K562 (cell line): ENCODE data around the gene AP1M2. TPM values are rescaled to one million over a fixed set of nuclear protein-coding genes. Genes with fewer than 3 reads are reported as not detected.

Experiments used
- ATF7 ChIP-seq: fragments of 450-650 bp; IDR thresholded peaks from 2 replicates; pipeline ENCODE4 v1.7.1; 2014; ENCODE audit warnings: mild to moderate bottlenecking, moderate library complexity
- CBFA2T3 ChIP-seq: fragments of 450-650 bp; IDR thresholded peaks from 2 replicates; pipeline ENCODE4 v1.6.1; 2017
- CCNT2 ChIP-seq: IDR thresholded peaks from 2 replicates; pipeline ENCODE4 v1.6.1; 2011; ENCODE audit warnings: borderline replicate concordance, low read depth, mild to moderate bottlenecking, moderate library complexity, mixed read lengths, low read length; ENCODE audit not compliant: insufficient read length; ENCODE audit errors: extremely low read depth
- CTBP1 ChIP-seq: fragments of 450-650 bp; IDR thresholded peaks from 2 replicates; pipeline ENCODE4 v1.6.1; 2016; ENCODE audit warnings: borderline replicate concordance
- CXXC5 ChIP-seq: fragments of 250-450 bp; sonication (Bioruptor Pico); IDR thresholded peaks from 2 replicates; pipeline ENCODE4 v1.8.0; 2022; ENCODE audit warnings: inconsistent platforms, mild to moderate bottlenecking, moderate library complexity
- DMBX1 ChIP-seq: fragments of 250-450 bp; sonication (Bioruptor Pico); IDR thresholded peaks from 2 replicates; pipeline ENCODE4 v1.8.0; 2022; ENCODE audit warnings: inconsistent platforms, mild to moderate bottlenecking, moderate library complexity, borderline replicate concordance
- GABPB1 ChIP-seq: sonication (generic); formaldehyde crosslinking; IDR thresholded peaks from 2 replicates; pipeline ENCODE4 v1.8.0; 2022; ENCODE audit warnings: mild to moderate bottlenecking, missing genetic modification reagents
- HCFC1 ChIP-seq: IDR thresholded peaks from 2 replicates; pipeline ENCODE4 v1.6.1; 2012; ENCODE audit warnings: low read depth, low read length, improper control_type of control experiment
- HMGN3 ChIP-seq: IDR thresholded peaks from 2 replicates; pipeline ENCODE4 v1.6.1; 2011; ENCODE audit warnings: borderline replicate concordance, low read depth, mild to moderate bottlenecking, mixed read lengths, low read length; ENCODE audit not compliant: insufficient read length; ENCODE audit errors: extremely low read depth
- KDM4B ChIP-seq, 2 experiments: fragments of 450-650 bp in 1 of 2; sonication (generic) in 1 of 2; IDR thresholded peaks; 2 replicates each; pipeline ENCODE4 v1.6.1; 2016 to 2017; ENCODE audit warnings: borderline replicate concordance in 2 of 2, antibody characterized with exemption in 1 of 2, low read depth in 1 of 2, mild to moderate bottlenecking in 1 of 2
- LARP7 ChIP-seq: fragments of 450-650 bp; IDR thresholded peaks from 2 replicates; pipeline ENCODE4 v1.6.1; 2016
- MEIS2 ChIP-seq: fragments of 450-650 bp; IDR thresholded peaks from 2 replicates; pipeline ENCODE4 v1.6.1; 2014; ENCODE audit warnings: mild to moderate bottlenecking; ENCODE audit not compliant: partially characterized antibody
- NFRKB ChIP-seq: fragments of 450-650 bp; IDR thresholded peaks from 2 replicates; pipeline ENCODE4 v1.6.1; 2016; ENCODE audit warnings: low read depth
- POLR2G ChIP-seq: fragments of 200-400 bp; formaldehyde crosslinking; IDR thresholded peaks from 2 replicates; pipeline ENCODE4 v1.6.1; 2017; ENCODE audit warnings: low read depth, mild to moderate bottlenecking, antibody characterized with exemption, low read length, moderate library complexity
- SMAD4 ChIP-seq: fragments of 250-450 bp; sonication (Bioruptor Pico); conservative IDR thresholded peaks from 2 replicates; pipeline ENCODE4 v1.8.0; 2021; ENCODE audit warnings: inconsistent platforms, mild to moderate bottlenecking, moderate library complexity
- SUPT5H ChIP-seq: fragments of 450-650 bp; IDR thresholded peaks from 2 replicates; pipeline ENCODE4 v1.6.1; 2016
- TCF3 ChIP-seq: sonication (generic); formaldehyde crosslinking; IDR thresholded peaks from 2 replicates; pipeline ENCODE4 v1.4.0; 2020; ENCODE audit warnings: mild to moderate bottlenecking, missing genetic modification reagents
- ZFX ChIP-seq: sonication (generic); formaldehyde crosslinking; IDR thresholded peaks from 2 replicates; pipeline ENCODE4 v1.8.0; 2022; ENCODE audit warnings: mild to moderate bottlenecking, missing genetic modification reagents, moderate library complexity
- ZKSCAN3 ChIP-seq: fragments of 250-450 bp; sonication (Bioruptor Pico); IDR thresholded peaks from 2 replicates; pipeline ENCODE4 v1.4.0; 2020
- ZNF77 ChIP-seq: fragments of 250-450 bp; sonication (Bioruptor Pico); IDR thresholded peaks from 2 replicates; pipeline ENCODE4 v1.5.0; 2020
- polyA plus RNA-seq, 8 experiments: library from polyadenylated mRNA; depleted of rRNA in 4 of 8; stranded (reverse) in 5 of 8; unstranded in 3 of 8; fragments of >200 nt; fragmentation: Nextera tagmentation in 2 of 8; fragmentation: Illumina TruSeq in 1 of 8; extraction: Ambion mirVana in 2 of 8; extraction: Trizol in 1 of 8; gene quantifications; 2 replicates each; pipeline versions ENCODE4 v1.2.1 to v1.2.3, GENCODE V29; 2011 to 2014; ENCODE audit warnings: inconsistent platforms in 1 of 8, missing spikeins in 1 of 8
- total RNA-seq, 7 experiments: library from RNA; depleted of rRNA in 6 of 7; stranded (reverse); fragments of >200 nt in 6 of 7; fragmentation: Illumina TruSeq in 2 of 7; extraction: Trizol in 2 of 7; gene quantifications; 2 replicates each; pipeline versions ENCODE4 v1.2.1 to v1.2.3, GENCODE V29; 2011 to 2021; ENCODE audit warnings: low replicate concordance in 1 of 7
- TF ChIP-seq, protein P1 (sequence below): fragments of 200-800 bp; sonication (Bioruptor generic); IDR thresholded peaks from 2 replicates; pipeline ENCODE4 v1.6.1; 2017; ENCODE audit warnings: missing genetic modification characterization, missing compliant biosample characterization
- TF ChIP-seq, protein P2 (sequence below): fragments of 250-450 bp; sonication (Bioruptor Pico); IDR thresholded peaks from 2 replicates; pipeline ENCODE4 v1.8.0; 2022; ENCODE audit warnings: moderate library complexity, mild to moderate bottlenecking, inconsistent platforms
- TF ChIP-seq, protein P3 (sequence below): sonication (generic); formaldehyde crosslinking; IDR thresholded peaks from 2 replicates; pipeline ENCODE4 v1.8.0; 2022; ENCODE audit warnings: missing genetic modification reagents, mild to moderate bottlenecking, moderate library complexity, borderline replicate concordance
- TF ChIP-seq, protein P4 (sequence below): fragments of 250-450 bp; sonication (Bioruptor Pico); IDR thresholded peaks from 2 replicates; pipeline ENCODE4 v1.5.0; 2022; ENCODE audit warnings: mild to moderate bottlenecking

AP1M2 gene
- total and polyA plus RNA-seq, 9 of the 15 experiments (the other 6 are each of a cell fraction or from before 2014, with no cell fraction given): 0.33 to 1.4 (median 0.89) TPM; not detected in 1

DNA sequence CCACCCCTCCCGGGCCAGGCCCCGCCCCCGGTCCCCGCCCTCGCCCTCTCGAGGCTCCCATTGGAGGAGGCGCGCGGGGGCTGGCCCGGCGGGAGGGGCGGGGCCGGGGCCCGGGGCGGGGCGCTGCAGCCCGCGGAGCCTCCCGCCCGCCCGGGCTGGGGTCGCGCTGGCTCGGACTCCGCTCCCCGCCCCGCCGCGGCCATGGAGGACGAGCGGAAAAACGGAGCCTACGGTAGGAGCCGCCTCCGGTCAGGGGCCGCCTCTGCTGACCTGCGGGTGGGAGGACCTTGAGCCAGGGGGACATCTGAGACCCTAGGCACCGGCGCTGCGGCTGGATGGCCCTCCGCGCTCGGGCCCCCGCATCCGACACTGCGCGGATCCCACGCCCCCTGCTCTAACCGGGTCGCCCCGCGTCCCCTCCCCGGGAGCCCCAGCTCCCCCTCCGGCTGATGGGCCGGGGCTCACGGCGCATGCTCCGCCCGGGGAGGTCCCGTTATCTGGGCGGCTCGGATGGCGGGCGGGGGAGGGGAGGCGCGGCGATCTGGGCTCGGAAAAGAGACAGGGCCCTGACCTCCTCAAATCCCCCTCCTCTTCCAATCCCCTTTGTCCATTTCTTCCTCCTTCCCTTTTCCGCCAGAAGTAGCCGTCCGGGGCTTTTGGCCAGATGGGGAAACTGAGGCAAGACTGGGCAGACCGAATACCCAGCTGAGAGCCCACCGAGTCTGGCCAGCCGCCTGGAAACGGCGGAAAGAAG is 15.4 kb upstream of the AP1M2 start (continued):
- TF ChIP-seq, protein P1, sequence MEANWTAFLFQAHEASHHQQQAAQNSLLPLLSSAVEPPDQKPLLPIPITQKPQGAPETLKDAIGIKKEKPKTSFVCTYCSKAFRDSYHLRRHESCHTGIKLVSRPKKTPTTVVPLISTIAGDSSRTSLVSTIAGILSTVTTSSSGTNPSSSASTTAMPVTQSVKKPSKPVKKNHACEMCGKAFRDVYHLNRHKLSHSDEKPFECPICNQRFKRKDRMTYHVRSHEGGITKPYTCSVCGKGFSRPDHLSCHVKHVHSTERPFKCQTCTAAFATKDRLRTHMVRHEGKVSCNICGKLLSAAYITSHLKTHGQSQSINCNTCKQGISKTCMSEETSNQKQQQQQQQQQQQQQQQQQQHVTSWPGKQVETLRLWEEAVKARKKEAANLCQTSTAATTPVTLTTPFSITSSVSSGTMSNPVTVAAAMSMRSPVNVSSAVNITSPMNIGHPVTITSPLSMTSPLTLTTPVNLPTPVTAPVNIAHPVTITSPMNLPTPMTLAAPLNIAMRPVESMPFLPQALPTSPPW (CRISPR knock-in tag): peak; percentile 82
- TF ChIP-seq CCNT2 (peak; percentile 50), ZNF77 (CRISPR knock-in tag) (no peak), GABPB1 (peak; percentile 33; the same call in 1 of the 2 replicates), SMAD4 (CRISPR knock-in tag) (peak; percentile 35; the same call in 1 of the 2 replicates), HMGN3 (peak; percentile 63), ATF7 (0 out of 2 replicates have a peak, but pooled peaks have one; percentile 27), MEIS2 (peak; percentile 44), DMBX1 (CRISPR knock-in tag) (no peak), CTBP1 (0 out of 2 replicates have a peak, but pooled peaks have one; percentile 8), HCFC1 (0 out of 2 replicates have a peak, but pooled peaks have one; percentile 6), ZKSCAN3 (CRISPR knock-in tag) (no peak), KDM4B (IDR thresholded peaks at IDR 0.05; ENCODE audit: borderline replicate concordance in 2 of 2, low read depth in 1 of 2) (0 out of 4 replicates have a peak, but pooled peaks of 1 of the 2 experiments have one; percentile 39), SUPT5H (peak; percentile 64), CXXC5 (peak; percentile 43), NFRKB (0 out of 2 replicates have a peak, but pooled peaks have one; percentile 50), LARP7 (no peak), CBFA2T3 (0 out of 2 replicates have a peak, but pooled peaks have one; percentile 27), ZFX (peak; percentile 76), POLR2G (peak; percentile 75), TCF3 (CRISPR knock-in tag) (peak; percentile 36; the same call in 1 of the 2 replicates)
- TF ChIP-seq, protein P2, sequence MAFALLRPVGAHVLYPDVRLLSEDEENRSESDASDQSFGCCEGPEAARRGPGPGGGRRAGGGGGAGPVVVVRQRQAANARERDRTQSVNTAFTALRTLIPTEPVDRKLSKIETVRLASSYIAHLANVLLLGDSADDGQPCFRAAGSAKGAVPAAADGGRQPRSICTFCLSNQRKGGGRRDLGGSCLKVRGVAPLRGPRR (CRISPR knock-in tag): 0 out of 2 replicates have a peak, but pooled peaks have one; percentile 21
- TF ChIP-seq, protein P3, sequence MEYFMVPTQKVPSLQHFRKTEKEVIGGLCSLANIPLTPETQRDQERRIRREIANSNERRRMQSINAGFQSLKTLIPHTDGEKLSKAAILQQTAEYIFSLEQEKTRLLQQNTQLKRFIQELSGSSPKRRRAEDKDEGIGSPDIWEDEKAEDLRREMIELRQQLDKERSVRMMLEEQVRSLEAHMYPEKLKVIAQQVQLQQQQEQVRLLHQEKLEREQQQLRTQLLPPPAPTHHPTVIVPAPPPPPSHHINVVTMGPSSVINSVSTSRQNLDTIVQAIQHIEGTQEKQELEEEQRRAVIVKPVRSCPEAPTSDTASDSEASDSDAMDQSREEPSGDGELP (CRISPR knock-in tag): peak; percentile 67; the same call in 1 of the 2 replicates
- TF ChIP-seq, protein P4, sequence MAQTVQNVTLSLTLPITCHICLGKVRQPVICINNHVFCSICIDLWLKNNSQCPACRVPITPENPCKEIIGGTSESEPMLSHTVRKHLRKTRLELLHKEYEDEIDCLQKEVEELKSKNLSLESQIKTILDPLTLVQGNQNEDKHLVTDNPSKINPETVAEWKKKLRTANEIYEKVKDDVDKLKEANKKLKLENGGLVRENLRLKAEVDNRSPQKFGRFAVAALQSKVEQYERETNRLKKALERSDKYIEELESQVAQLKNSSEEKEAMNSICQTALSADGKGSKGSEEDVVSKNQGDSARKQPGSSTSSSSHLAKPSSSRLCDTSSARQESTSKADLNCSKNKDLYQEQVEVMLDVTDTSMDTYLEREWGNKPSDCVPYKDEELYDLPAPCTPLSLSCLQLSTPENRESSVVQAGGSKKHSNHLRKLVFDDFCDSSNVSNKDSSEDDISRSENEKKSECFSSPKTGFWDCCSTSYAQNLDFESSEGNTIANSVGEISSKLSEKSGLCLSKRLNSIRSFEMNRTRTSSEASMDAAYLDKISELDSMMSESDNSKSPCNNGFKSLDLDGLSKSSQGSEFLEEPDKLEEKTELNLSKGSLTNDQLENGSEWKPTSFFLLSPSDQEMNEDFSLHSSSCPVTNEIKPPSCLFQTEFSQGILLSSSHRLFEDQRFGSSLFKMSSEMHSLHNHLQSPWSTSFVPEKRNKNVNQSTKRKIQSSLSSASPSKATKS: no peak
